Urothelium cell line (cell line): ENCODE data around the gene GHRH.

ENCODE experiments used
- DNase-seq: peaks from one replicate; pipeline ENCODE4 v3.0.0; 2011; ENCODE audit warnings: low spot score, mixed read lengths
- FAIRE-seq: peaks from 2 replicates; lab custom pipeline; 2011; peaks lifted over from hg19 to GRCh38; lab: Jason Lieb, UNC

The GHRH gene

GRCh38 chr20:37291724-37292126 is 30.1 kb upstream of the GHRH start:
- FAIRE-seq (no peak), DNase-seq (no peak)

GRCh38 chr20:37290158-37290810 is 28.7 kb upstream of the GHRH start:
- FAIRE-seq (no peak), DNase-seq (no peak)

- no peak for FAIRE-seq
- no peak for DNase-seq
These were observed 26.5 kb upstream of the GHRH start for GRCh38 chr20:37288091-37288490.

- FAIRE-seq (no peak), DNase-seq (no peak)
These were observed 24.2 kb upstream of the GHRH start for GRCh38 chr20:37285664-37286374.

GRCh38 chr20:37284691-37285161 is 23.1 kb upstream of the GHRH start:
- FAIRE-seq = no peak
- DNase-seq = no peak

- DNase-seq (no peak), FAIRE-seq (no peak)
These were observed 22.0 kb upstream of the GHRH start for GRCh38 chr20:37283530-37284195.

- no peak for DNase-seq
- no peak for FAIRE-seq
These were observed 20.9 kb upstream of the GHRH start for GRCh38 chr20:37282556-37282955.

GRCh38 chr20:37280403-37280802 is 18.8 kb upstream of the GHRH start:
- no peak for DNase-seq
- no peak for FAIRE-seq

GRCh38 chr20:37279820-37280219 is 18.2 kb upstream of the GHRH start:
- FAIRE-seq = no peak
- no peak for DNase-seq

GRCh38 chr20:37278966-37279590 is 17.5 kb upstream of the GHRH start:
- FAIRE-seq (no peak), DNase-seq (no peak)

- DNase-seq (no peak), FAIRE-seq (no peak)
These were observed 15.6 kb upstream of the GHRH start for GRCh38 chr20:37277253-37277593.

- FAIRE-seq = no peak
- DNase-seq = no peak
These were observed 15.1 kb upstream of the GHRH start for GRCh38 chr20:37276494-37277252.

GRCh38 chr20:37274851-37275524 is 13.4 kb upstream of the GHRH start:
- DNase-seq = no peak
- FAIRE-seq = no peak

- FAIRE-seq (no peak), DNase-seq (no peak)
These were observed 12.4 kb upstream of the GHRH start for GRCh38 chr20:37273988-37274387.

- FAIRE-seq (no peak), DNase-seq (no peak)
These were observed 9.8 kb upstream of the GHRH start for GRCh38 chr20:37271421-37271768.

- FAIRE-seq = no peak
These were observed 9.2 kb upstream of the GHRH start for GRCh38 chr20:37270576-37271420.

GRCh38 chr20:37267667-37268313 is 6.2 kb upstream of the GHRH start:
- FAIRE-seq = no peak
- DNase-seq = no peak

More at GRCh38 chr20:37270576-37271420, 9.2 kb upstream of the GHRH start:
- DNase-seq = no peak

GRCh38 chr20:37266940-37267666 is 5.5 kb upstream of the GHRH start:
- DNase-seq (no peak), FAIRE-seq (no peak)
